ENCODE measurements around the gene CDC42EP5.
"Not testable (repeated sequence)": the region's sequence is repeated elsewhere in the genome, so short reads cannot be mapped to it uniquely, and the experiment has no call there.

The CDC42EP5 gene

DNA sequence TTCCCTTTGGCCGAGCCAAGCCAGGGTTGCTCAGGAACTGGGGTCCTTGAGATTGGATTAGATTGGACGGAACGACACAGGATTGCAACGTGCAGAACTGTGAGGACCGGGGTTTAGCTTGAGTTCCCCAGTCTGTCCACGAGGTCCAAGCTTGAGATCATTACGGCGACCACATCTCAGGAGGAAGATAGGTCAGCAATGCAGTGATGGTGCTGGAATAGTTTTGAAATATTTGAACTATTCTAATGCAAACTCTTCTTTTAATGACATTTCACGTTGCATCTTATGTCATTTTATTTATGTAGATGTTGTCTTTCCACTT, 25.3 kb upstream of the CDC42EP5 start:
- peaks cover 29% of the 10 kb centered on the region for H3K27me3 Mint-ChIP-seq (ENCODE audit: low read depth)
- H3K27ac Mint-ChIP-seq; DNase-seq (ENCODE audit: low spot score); H3K4me3 Mint-ChIP-seq; H3K36me3 Mint-ChIP-seq (ENCODE audit: low read depth); H3K9me3 Mint-ChIP-seq: not testable (repeated sequence)
- H3K4me1 Mint-ChIP-seq (ENCODE audit: low read depth) = peaks cover 20% of the 10 kb centered on the region

GRCh38 chr19:54497747-54498450, 24.8 kb upstream of the CDC42EP5 start:
- not testable (repeated sequence) for H3K27ac Mint-ChIP-seq; H3K9me3 Mint-ChIP-seq; H3K36me3 Mint-ChIP-seq (ENCODE audit: low read depth)
- Mint-ChIP-seq H3K4me3 (peak overlapping the region; percentile 57), H3K4me1 (ENCODE audit: low read depth) (peaks cover 20% of the 10 kb centered on the region), H3K27me3 (ENCODE audit: low read depth) (peaks cover 29% of the 10 kb centered on the region)
- DNase-seq (ENCODE audit: low spot score) = peak; percentile 23

DNA sequence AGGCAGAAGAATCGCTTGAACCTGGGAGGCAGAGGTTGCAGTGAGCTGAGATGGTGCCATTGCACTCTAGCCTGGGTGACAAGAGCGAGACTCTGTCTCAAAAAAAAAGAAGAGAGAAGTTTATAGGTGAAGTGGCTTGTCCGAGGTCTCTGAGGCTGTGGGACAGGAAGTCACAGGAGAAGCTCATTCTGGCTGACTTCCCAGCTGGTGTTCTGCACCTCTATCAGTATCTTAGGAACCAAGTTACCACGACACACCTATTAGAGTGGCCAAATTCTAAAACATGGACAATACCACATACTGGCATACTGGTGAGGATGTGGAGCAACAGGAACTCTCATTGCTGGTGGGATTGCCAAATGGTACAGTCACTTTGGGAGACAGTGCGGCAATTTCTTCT, 22.2 kb upstream of the CDC42EP5 start:
- H3K27ac Mint-ChIP-seq; DNase-seq (ENCODE audit: low spot score); H3K4me3 Mint-ChIP-seq; H3K36me3 Mint-ChIP-seq (ENCODE audit: low read depth); H3K9me3 Mint-ChIP-seq: not testable (repeated sequence)
- Mint-ChIP-seq H3K27me3 (ENCODE audit: low read depth) (peaks cover 38% of the 10 kb centered on the region), H3K4me1 (ENCODE audit: low read depth) (peaks cover 13% of the 10 kb centered on the region)

- Mint-ChIP-seq H3K4me1 (ENCODE audit: low read depth) (peaks cover 10% of the 10 kb centered on the region), H3K9me3 (no peaks in the 10 kb centered on the region), H3K36me3 (ENCODE audit: low read depth) (no peaks in the 10 kb centered on the region), H3K27me3 (ENCODE audit: low read depth) (peaks cover 40% of the 10 kb centered on the region), H3K27ac (no peak overlapping the region), H3K4me3 (no peak overlapping the region)
- no peak for DNase-seq (ENCODE audit: low spot score)
Measured at GRCh38 chr19:54493967-54494585, 21.0 kb upstream of the CDC42EP5 start.

DNA sequence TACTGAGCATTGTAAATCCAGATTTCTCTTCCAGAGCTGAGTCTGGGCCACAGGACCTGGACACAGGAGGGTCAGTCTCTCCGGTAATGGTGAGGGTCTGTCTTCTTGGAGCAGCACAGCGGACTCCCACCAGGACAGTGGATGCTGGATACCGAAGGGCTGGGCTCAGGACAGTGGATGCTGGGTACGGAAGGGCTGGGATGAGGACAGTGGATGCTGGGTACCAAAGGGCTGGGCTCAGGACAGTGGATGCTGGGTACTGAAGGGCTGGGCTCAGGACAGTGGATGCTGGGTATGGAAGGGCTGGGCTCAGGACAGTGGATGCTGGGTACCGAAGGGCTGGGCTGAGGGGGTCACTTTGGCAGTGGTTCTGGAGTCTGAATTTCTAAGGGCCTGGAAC, 20.0 kb upstream of the CDC42EP5 start:
- H3K4me1 Mint-ChIP-seq (ENCODE audit: low read depth); H3K4me3 Mint-ChIP-seq; H3K36me3 Mint-ChIP-seq (ENCODE audit: low read depth); H3K9me3 Mint-ChIP-seq; DNase-seq (ENCODE audit: low spot score); H3K27ac Mint-ChIP-seq: not testable (repeated sequence)
- peaks cover 39% of the 10 kb centered on the region for H3K27me3 Mint-ChIP-seq (ENCODE audit: low read depth)

GRCh38 chr19:54492568-54492967, 19.5 kb upstream of the CDC42EP5 start:
- no peak overlapping the region for H3K4me3 Mint-ChIP-seq
- DNase-seq (ENCODE audit: low spot score) = no peak
- H3K27ac Mint-ChIP-seq = no peak overlapping the region
- H3K27me3 Mint-ChIP-seq (ENCODE audit: low read depth) = peaks cover 37% of the 10 kb centered on the region
- no peaks in the 10 kb centered on the region for H3K36me3 Mint-ChIP-seq (ENCODE audit: low read depth)
- peaks cover 4% of the 10 kb centered on the region for H3K4me1 Mint-ChIP-seq (ENCODE audit: low read depth)
- H3K9me3 Mint-ChIP-seq = no peaks in the 10 kb centered on the region

GRCh38 chr19:54489766-54490165, 16.7 kb upstream of the CDC42EP5 start:
- Mint-ChIP-seq H3K27ac (no peak overlapping the region), H3K4me1 (ENCODE audit: low read depth) (peaks cover 3% of the 10 kb centered on the region), H3K36me3 (ENCODE audit: low read depth) (no peaks in the 10 kb centered on the region), H3K9me3 (no peaks in the 10 kb centered on the region), H3K4me3 (no peak overlapping the region), H3K27me3 (ENCODE audit: low read depth) (peaks cover 20% of the 10 kb centered on the region)
- no peak for DNase-seq (ENCODE audit: low spot score)

DNA sequence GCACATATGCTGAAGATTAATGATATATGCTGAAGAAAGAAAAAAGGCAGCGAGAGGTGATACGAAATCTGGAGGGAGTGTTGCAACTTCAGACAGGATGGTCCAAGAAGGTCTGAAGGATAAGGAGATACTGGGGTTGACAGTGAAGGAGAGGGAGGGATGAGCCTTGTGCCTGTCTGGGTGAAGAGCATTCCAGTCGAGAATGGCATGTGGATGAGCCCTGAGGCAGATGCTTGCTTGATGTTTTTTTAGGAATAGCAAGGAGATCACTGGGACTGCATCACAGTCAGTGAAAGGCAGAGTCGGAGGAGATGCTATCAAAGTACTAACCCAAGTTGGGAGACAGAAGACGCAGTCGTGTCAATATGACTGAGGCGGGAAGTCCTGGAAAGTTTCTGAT, 16.2 kb upstream of the CDC42EP5 start:
- Mint-ChIP-seq H3K27ac (no peak overlapping the region), H3K27me3 (ENCODE audit: low read depth) (peaks cover 19% of the 10 kb centered on the region), H3K9me3 (no peaks in the 10 kb centered on the region)

DNA sequence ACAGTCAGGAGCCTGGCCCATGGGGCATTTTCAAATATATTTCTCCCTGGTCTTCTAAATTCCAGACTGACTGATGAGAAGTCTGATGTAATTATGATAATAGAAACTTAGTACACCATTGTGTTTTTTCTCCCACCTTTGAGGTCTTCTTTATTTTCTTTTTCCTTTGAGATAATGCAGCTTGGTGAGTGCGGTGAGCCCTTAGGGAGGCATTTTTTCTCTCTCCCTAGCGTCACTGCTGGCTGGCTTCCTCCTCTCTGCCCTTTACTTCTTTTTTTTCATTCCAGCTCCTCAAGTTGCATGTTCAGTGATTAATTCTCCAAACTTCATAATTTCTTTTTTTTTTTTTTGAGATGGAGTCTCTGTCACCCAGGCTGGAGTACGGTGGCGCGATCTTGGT, 12.8 kb upstream of the CDC42EP5 start:
- Mint-ChIP-seq H3K4me3 (no peak overlapping the region), H3K9me3 (no peaks in the 10 kb centered on the region), H3K4me1 (ENCODE audit: low read depth) (peaks cover 16% of the 10 kb centered on the region), H3K27me3 (ENCODE audit: low read depth) (peaks cover 16% of the 10 kb centered on the region), H3K27ac (no peak overlapping the region), H3K36me3 (ENCODE audit: low read depth) (no peaks in the 10 kb centered on the region)
- no peak for DNase-seq (ENCODE audit: low spot score)

More for the DNA sequence above, 16.2 kb upstream of the CDC42EP5 start:
- Mint-ChIP-seq H3K36me3 (ENCODE audit: low read depth) (no peaks in the 10 kb centered on the region), H3K4me1 (ENCODE audit: low read depth) (peaks cover 3% of the 10 kb centered on the region), H3K4me3 (no peak overlapping the region)
- no peak for DNase-seq (ENCODE audit: low spot score)

GRCh38 chr19:54484451-54484850, 11.4 kb upstream of the CDC42EP5 start:
- no peaks in the 10 kb centered on the region for H3K36me3 Mint-ChIP-seq (ENCODE audit: low read depth)
- no peak for DNase-seq (ENCODE audit: low spot score)
- H3K4me3 Mint-ChIP-seq = no peak overlapping the region
- no peaks in the 10 kb centered on the region for H3K9me3 Mint-ChIP-seq
- H3K4me1 Mint-ChIP-seq (ENCODE audit: low read depth) = peaks cover 18% of the 10 kb centered on the region
- no peak overlapping the region for H3K27ac Mint-ChIP-seq
- H3K27me3 Mint-ChIP-seq (ENCODE audit: low read depth) = peaks cover 12% of the 10 kb centered on the region

DNA sequence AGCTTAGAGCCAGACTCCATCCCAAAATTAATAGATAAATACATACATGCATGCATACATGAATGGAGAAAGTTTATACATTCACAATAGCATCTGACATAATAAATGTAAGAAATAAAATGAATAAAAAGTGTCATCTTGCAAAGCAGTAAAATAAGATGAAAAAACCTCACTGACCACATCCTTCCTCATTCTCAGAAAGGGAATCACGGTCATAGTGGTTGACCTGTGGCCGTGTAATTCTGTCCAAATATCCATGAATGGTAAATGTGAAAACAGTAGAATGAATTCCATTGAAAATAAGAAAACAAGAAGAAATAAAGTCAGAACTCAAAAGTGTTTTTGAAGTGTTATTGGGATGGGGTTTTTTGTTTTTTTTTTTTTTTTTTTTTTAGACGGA, 9.8 kb upstream of the CDC42EP5 start:
- Mint-ChIP-seq H3K36me3 (ENCODE audit: low read depth) (no peaks in the 10 kb centered on the region), H3K4me1 (ENCODE audit: low read depth) (peaks cover 21% of the 10 kb centered on the region), H3K9me3 (no peaks in the 10 kb centered on the region), H3K4me3 (no peak overlapping the region), H3K27ac (no peak overlapping the region), H3K27me3 (ENCODE audit: low read depth) (peaks cover 13% of the 10 kb centered on the region)
- DNase-seq (ENCODE audit: low spot score) = no peak

- Mint-ChIP-seq H3K4me1 (ENCODE audit: low read depth) (peaks cover 21% of the 10 kb centered on the region), H3K4me3 (peak overlapping the region; percentile 10), H3K27ac (peak overlapping the region; percentile 35), H3K27me3 (ENCODE audit: low read depth) (peaks cover 18% of the 10 kb centered on the region), H3K9me3 (no peaks in the 10 kb centered on the region), H3K36me3 (ENCODE audit: low read depth) (no peaks in the 10 kb centered on the region)
- DNase-seq (ENCODE audit: low spot score) = peak; percentile 34
Measured at GRCh38 chr19:54481326-54481930, 8.3 kb upstream of the CDC42EP5 start.

GRCh38 chr19:54480051-54480450, 7.0 kb upstream of the CDC42EP5 start:
- H3K36me3 Mint-ChIP-seq (ENCODE audit: low read depth) = no peaks in the 10 kb centered on the region
- no peak overlapping the region for H3K4me3 Mint-ChIP-seq
- DNase-seq (ENCODE audit: low spot score) = no peak
- no peak overlapping the region for H3K27ac Mint-ChIP-seq
- peaks cover 17% of the 10 kb centered on the region for H3K27me3 Mint-ChIP-seq (ENCODE audit: low read depth)
- no peaks in the 10 kb centered on the region for H3K9me3 Mint-ChIP-seq
- H3K4me1 Mint-ChIP-seq (ENCODE audit: low read depth) = peaks cover 18% of the 10 kb centered on the region

GRCh38 chr19:54478677-54479266, 5.7 kb upstream of the CDC42EP5 start:
- DNase-seq (ENCODE audit: low spot score) = no peak
- peaks cover 18% of the 10 kb centered on the region for H3K4me1 Mint-ChIP-seq (ENCODE audit: low read depth)
- H3K9me3 Mint-ChIP-seq = no peaks in the 10 kb centered on the region
- H3K4me3 Mint-ChIP-seq = no peak overlapping the region
- H3K27me3 Mint-ChIP-seq (ENCODE audit: low read depth) = peaks cover 20% of the 10 kb centered on the region
- H3K27ac Mint-ChIP-seq = no peak overlapping the region
- H3K36me3 Mint-ChIP-seq (ENCODE audit: low read depth) = no peaks in the 10 kb centered on the region
